Endodermal cell (in vitro differentiated cells): ENCODE data around the gene SERPINA3. TPM values are rescaled to one million over a fixed set of nuclear protein-coding genes. Genes with fewer than 3 reads are reported as not detected.

Experiments used
- DNase-seq: peaks from one replicate; pipeline ENCODE4 v3.0.0-alpha.2; 2017
- H3K27ac ChIP-seq: 2 replicates; pipeline ENCODE4 v1.5.1; 2013; ENCODE audit warnings: mild to moderate bottlenecking, low read depth, low read length, moderate library complexity
- H3K27me3 ChIP-seq: 2 replicates; pipeline ENCODE4 v1.6.1; 2013; ENCODE audit warnings: mild to moderate bottlenecking, low read length, moderate library complexity; ENCODE audit not compliant: insufficient read depth, control insufficient read depth, poor library complexity, severe bottlenecking
- H3K36me3 ChIP-seq: 2 replicates; pipeline ENCODE4 v1.7.0; 2013; ENCODE audit warnings: mild to moderate bottlenecking, low read length, moderate library complexity; ENCODE audit not compliant: control insufficient read depth, insufficient read depth
- H3K4me1 ChIP-seq: one replicate; pipeline ENCODE4 v1.7.0; 2013; ENCODE audit warnings: low read length; ENCODE audit not compliant: control insufficient read depth, insufficient read depth
- H3K4me3 ChIP-seq: 2 replicates; pipeline ENCODE4 v1.5.1; 2013; ENCODE audit warnings: mild to moderate bottlenecking, low read length, moderate library complexity
- H3K9ac ChIP-seq: 2 replicates; pipeline ENCODE4 v1.6.1; 2013; ENCODE audit warnings: mild to moderate bottlenecking, low read length, moderate library complexity; ENCODE audit not compliant: poor library complexity, severe bottlenecking; ENCODE audit errors: extremely low read depth
- H3K9me3 ChIP-seq: 2 replicates; pipeline ENCODE4 v1.6.1; 2013; ENCODE audit warnings: mild to moderate bottlenecking, low read length, moderate library complexity; ENCODE audit not compliant: control insufficient read depth
- H3K27ac Mint-ChIP-seq: 2 replicates; pipeline ENCODE4 v1.8.0; 2020; ENCODE audit warnings: mixed read lengths
- H3K27me3 Mint-ChIP-seq: 2 replicates; pipeline ENCODE4 v1.8.0; 2021; ENCODE audit warnings: mild to moderate bottlenecking, mixed read lengths; ENCODE audit not compliant: insufficient read depth
- H3K36me3 Mint-ChIP-seq: 2 replicates; pipeline ENCODE4 v1.8.0; 2020; ENCODE audit warnings: low read depth, mixed read lengths
- H3K4me1 Mint-ChIP-seq: 2 replicates; pipeline ENCODE4 v1.8.0; 2020; ENCODE audit warnings: mixed read lengths
- H3K4me3 Mint-ChIP-seq: 2 replicates; pipeline ENCODE4 v1.8.0; 2020; ENCODE audit warnings: mild to moderate bottlenecking, moderate library complexity, mixed read lengths
- H3K9me3 Mint-ChIP-seq: 2 replicates; pipeline ENCODE4 v1.8.0; 2020; ENCODE audit warnings: mild to moderate bottlenecking, mixed read lengths
- WGBS, 2 experiments: methylation state at CpG; one replicate each; pipeline versions ENCODE4 v1.1.5 to v1.1.7; 2013; ENCODE audit warnings: missing lambda C conversion rate in 2 of 2, mixed read lengths in 1 of 2; ENCODE audit not compliant: insufficient coverage in 1 of 2, insufficient read length in 1 of 2; 5-methylcytosine and 5-hydroxymethylcytosine counted together
- total RNA-seq, 2 donors: library from RNA; stranded (reverse); fragmentation: NEBNext Ultra II Directional in 1 of 2; extraction: Animal tissue kit (Norgen Biotek cat#: 25700) in 1 of 2; gene quantifications; 2 replicates in 1 of 2; 3 replicates in 1 of 2; pipeline ENCODE4 v1.2.1, GENCODE V29; 2021
- TF ChIP-seq, protein P1 (sequence below): fragments of 200-600 bp; sonication (generic); conservative IDR thresholded peaks from 2 replicates; pipeline ENCODE4 v1.5.0; 2021; ENCODE audit warnings: antibody characterized with exemption, mild to moderate bottlenecking

The SERPINA3 gene
- total RNA-seq, 2 donors from 2014 or later: 0.27 TPM; not detected in 1

DNA sequence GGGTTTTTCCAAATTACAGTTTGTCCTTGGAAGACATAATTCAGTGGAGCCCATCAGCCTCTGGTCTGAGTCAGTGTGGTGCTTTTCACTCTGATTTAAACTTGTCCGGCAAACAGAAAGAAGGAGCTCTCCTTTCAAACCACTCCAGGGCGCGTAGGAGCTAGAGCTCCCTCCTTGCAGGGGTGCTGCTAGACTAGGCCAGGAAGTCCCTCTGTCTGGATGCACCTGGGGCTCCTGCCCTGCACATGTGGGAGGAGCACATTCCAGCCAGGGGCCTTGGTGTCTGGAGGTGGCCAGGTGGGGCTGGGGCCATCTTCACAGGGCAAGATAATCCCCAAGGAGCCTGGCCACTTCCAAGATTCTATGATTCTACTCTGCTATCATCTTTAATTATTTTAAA, 3.1 kb downstream of the SERPINA3 start:
- Histone ChIP-seq H3K27ac (no peak overlapping the region), H3K9ac (no peak overlapping the region), H3K36me3 (no peaks in the 10 kb centered on the region), H3K27me3 (no peaks in the 10 kb centered on the region), H3K4me1 (no peaks in the 10 kb centered on the region), H3K9me3 (peaks cover 32% of the 10 kb centered on the region), H3K4me3 (no peak overlapping the region)
- DNase-seq: no peak
- H3K9me3 Mint-ChIP-seq: peaks cover 30% of the 10 kb centered on the region
- H3K27me3 Mint-ChIP-seq: peaks cover 9% of the 10 kb centered on the region
- peaks cover 7% of the 10 kb centered on the region for H3K4me1 Mint-ChIP-seq
- H3K4me3 Mint-ChIP-seq: no peak overlapping the region
- no peaks in the 10 kb centered on the region for H3K36me3 Mint-ChIP-seq
- no peak overlapping the region for H3K27ac Mint-ChIP-seq
- 75 to 89% methylated on average over 3 of the region's 3 CpGs for WGBS, 2 experiments
- TF ChIP-seq, protein P1, sequence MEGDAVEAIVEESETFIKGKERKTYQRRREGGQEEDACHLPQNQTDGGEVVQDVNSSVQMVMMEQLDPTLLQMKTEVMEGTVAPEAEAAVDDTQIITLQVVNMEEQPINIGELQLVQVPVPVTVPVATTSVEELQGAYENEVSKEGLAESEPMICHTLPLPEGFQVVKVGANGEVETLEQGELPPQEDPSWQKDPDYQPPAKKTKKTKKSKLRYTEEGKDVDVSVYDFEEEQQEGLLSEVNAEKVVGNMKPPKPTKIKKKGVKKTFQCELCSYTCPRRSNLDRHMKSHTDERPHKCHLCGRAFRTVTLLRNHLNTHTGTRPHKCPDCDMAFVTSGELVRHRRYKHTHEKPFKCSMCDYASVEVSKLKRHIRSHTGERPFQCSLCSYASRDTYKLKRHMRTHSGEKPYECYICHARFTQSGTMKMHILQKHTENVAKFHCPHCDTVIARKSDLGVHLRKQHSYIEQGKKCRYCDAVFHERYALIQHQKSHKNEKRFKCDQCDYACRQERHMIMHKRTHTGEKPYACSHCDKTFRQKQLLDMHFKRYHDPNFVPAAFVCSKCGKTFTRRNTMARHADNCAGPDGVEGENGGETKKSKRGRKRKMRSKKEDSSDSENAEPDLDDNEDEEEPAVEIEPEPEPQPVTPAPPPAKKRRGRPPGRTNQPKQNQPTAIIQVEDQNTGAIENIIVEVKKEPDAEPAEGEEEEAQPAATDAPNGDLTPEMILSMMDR: no peak

DNA sequence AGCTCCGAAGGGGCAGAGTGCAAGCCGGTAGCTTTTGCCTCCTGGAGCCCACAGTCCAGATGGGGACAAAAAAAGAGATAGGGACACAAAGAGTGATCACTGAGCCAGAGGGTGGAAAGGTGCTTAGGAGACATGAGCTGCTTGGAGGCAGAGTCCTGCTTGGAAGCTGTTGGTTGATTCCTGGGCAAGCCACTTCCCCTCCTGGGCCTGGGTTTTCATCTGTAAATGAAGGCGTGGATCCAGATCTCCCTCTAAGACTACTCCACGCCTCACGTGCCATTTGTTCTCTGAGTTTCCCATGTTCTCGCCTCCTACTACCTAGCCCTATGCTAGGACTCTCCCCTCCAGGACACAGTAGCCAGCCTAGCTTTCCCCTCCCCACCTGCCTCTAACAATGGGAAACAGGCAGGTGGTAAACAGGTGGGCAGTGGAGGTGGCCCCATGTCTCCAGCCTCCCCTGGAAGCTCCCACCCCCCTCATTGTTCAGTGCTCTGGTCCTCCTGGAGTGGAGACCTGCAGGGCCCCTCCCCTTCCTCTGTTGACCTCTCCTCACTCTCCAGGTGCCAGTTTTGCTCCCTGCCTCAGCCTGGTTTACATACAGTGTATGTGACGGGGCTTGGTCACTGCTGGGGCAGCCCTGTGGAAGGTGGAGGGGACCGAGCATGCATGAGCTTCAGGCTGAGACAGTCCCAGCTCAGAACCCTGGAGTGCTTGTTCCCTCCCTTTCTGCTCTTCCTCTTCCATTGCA, 3.8 kb downstream of the SERPINA3 start:
- peaks cover 7% of the 10 kb centered on the region for H3K4me1 Mint-ChIP-seq
- Histone ChIP-seq H3K9ac (no peak overlapping the region), H3K4me3 (no peak overlapping the region), H3K36me3 (no peaks in the 10 kb centered on the region), H3K9me3 (peaks cover 32% of the 10 kb centered on the region), H3K4me1 (no peaks in the 10 kb centered on the region), H3K27me3 (no peaks in the 10 kb centered on the region), H3K27ac (no peak overlapping the region)
- no peak for DNase-seq
- H3K27me3 Mint-ChIP-seq: peaks cover 9% of the 10 kb centered on the region
- TF ChIP-seq, protein P1: no peak
- H3K27ac Mint-ChIP-seq: no peak overlapping the region
- no peaks in the 10 kb centered on the region for H3K36me3 Mint-ChIP-seq
- 86 to 89% methylated on average over 3 to 8 of the region's 8 CpGs for WGBS, 2 experiments
- peaks cover 30% of the 10 kb centered on the region for H3K9me3 Mint-ChIP-seq
- no peak overlapping the region for H3K4me3 Mint-ChIP-seq

DNA sequence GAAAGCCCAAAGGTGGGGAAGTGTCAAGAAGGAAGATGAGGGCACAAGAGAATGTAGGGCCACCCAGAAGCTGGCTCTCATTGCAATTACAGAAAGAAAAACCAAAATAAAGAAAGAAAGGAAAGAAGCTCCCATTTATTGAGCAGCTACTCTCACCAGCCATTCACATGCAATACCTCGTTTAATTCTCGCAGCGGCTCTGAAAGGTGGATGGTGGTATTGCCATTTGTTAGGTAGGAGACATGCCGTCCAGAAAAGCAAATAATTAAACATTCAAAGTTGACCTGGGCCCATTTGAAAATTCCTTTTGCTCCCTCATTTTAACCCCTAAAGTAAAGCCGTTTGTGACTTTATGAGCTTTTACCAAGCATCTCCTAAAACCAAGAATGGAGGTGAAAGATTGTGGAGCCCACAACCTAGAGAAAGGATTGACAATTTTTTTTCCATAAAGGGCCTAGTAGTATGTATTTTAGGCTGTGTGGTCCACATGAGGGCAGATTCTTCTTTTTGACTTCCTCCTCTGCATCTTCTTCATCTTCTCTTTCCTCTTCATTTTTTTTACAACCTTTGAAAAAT, 5.3 kb downstream of the SERPINA3 start:
- H3K9me3 Mint-ChIP-seq: peaks cover 30% of the 10 kb centered on the region
- H3K4me3 Mint-ChIP-seq: no peak overlapping the region

More for the DNA sequence above, 5.3 kb downstream of the SERPINA3 start:
- peaks cover 7% of the 10 kb centered on the region for H3K4me1 Mint-ChIP-seq
- peaks cover 12% of the 10 kb centered on the region for H3K27me3 Mint-ChIP-seq
- H3K27ac Mint-ChIP-seq: no peak overlapping the region
- no peak for DNase-seq
- no peaks in the 10 kb centered on the region for H3K36me3 ChIP-seq
- no peak overlapping the region for H3K4me3 ChIP-seq
- H3K27ac ChIP-seq: no peak overlapping the region
- no peaks in the 10 kb centered on the region for H3K27me3 ChIP-seq
- no peaks in the 10 kb centered on the region for H3K36me3 Mint-ChIP-seq
- H3K9me3 ChIP-seq: peaks cover 32% of the 10 kb centered on the region
- TF ChIP-seq, protein P1: no peak
- H3K9ac ChIP-seq: no peak overlapping the region
- WGBS, 2 experiments: 95% methylated on average over 5 of the region's 5 CpGs; no CpG with 5 or more reads in 1 of the 2 experiments
- H3K4me1 ChIP-seq: no peaks in the 10 kb centered on the region
